Hematopoietic multipotent progenitor cell treated with erythropoietin and hydrocortisone succinate and interleukin-3 and kit ligand, for 4 days (in vitro differentiated cells): ENCODE measurements around the gene TMED1.
"Not testable (repeated sequence)": the region's sequence is repeated elsewhere in the genome, so short reads cannot be mapped to it uniquely, and the experiment has no call there.

ENCODE experiments used
- DNase-seq: peaks from one replicate; pipeline ENCODE4 v3.0.0-alpha.2; 2015

The TMED1 gene

DNA sequence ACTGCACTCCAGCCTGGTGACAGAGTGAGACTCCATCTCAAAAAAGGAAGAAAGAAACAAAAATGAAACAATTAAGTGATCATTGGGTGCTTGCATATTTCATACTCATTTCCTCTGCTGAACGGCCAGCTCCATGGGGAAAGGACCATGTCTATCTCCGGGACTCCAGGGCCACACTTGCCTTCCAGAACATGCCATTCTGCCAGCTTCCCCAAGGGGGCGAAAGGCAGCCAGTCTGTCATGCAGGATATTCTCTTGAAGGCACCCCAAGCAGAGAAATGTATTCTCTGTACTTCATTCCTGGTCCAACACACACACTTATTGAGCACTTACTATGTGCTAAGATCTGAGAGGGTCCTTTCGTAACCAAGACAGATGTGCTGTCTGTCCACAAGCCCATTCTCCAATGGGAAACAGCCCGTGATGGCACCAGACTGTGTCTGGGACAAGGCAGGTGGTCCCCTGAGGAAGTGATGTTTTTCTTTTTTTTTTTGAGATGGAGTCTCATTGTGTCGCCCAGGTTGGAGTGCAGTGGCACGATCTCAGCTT is 25.2 kb upstream of the TMED1 start:
- DNase-seq: peak; percentile 66

DNA sequence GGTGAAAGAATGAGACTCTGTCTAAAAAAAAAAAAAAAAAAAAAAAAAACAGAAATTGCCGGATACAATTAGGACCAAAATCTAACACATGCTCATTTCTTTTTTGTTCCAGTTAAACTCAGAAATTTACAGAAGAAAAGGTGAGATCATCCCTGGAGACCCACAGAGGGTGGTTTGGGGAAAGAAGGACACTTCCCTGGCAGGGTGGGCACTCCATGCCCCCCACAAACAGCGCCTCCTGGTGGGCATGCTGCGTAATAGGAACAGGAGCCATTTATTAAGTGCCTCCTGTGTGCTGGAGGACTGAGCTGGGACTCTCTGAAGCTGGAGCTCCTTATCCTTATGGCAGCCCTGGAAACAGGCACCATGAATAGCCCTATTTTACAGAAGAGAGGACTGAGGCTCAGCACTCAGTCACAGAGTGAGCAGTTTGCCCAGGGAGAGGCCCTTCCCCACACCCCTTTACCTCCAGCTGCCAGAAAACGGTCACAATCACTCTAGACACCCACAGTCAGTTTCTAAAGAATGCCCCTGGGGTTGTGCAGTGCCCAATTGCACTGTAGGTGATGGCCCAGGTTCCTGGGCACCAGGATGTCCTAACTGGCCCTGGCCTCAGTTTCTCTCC is 22.3 kb upstream of the TMED1 start:
- DNase-seq: peak; percentile 60

DNA sequence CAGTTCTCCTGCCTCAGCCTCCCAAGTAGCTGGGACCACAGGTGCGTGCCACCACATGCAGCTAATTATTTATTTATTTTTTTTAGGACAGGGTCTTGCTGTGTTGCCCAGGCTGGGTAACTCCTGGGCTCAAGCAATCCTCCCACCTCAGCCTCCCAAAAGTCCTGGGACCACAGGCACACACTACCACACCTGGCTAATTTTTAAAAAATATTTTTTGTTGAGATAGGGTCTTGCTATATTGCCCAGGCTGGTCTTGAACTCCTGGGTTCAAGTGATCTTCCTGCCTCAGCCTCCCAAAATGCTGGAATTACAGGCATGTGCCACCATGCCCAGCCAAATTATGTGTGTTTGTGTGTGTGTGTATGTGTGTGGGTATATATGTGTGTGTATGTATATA is 20.9 kb upstream of the TMED1 start:
- DNase-seq: not testable (repeated sequence)

DNA sequence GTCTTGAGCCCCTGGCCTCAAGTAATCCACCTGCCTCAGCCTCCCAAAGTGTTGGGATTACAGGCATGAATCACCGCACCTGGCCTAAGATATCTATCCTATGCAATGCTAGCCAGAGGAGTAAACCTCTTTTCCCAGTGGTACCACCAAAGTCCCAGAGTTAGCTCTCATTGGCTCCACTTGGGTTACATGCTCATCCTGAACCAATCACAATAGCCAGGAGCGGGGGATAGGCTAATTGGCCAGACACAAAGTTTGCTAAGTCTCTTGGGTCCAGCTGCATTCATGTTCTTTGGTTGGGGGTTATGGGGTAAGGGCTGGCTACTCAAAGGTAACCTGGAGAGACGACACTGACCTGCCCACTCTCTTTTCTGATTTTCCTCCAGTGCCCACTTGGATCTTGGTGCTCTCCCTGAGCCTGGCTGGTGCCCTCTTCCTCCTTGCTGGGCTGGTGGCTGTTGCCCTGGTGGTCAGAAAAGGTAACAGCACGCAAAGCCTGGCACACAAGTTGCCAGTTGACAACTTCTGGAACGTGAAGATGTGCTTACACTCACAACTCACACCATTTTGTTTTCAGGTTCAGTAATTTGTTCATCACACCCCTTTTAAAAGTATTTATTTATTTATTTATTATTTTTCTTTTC is 20.0 kb upstream of the TMED1 start:
- peak; percentile 73 for DNase-seq

DNA sequence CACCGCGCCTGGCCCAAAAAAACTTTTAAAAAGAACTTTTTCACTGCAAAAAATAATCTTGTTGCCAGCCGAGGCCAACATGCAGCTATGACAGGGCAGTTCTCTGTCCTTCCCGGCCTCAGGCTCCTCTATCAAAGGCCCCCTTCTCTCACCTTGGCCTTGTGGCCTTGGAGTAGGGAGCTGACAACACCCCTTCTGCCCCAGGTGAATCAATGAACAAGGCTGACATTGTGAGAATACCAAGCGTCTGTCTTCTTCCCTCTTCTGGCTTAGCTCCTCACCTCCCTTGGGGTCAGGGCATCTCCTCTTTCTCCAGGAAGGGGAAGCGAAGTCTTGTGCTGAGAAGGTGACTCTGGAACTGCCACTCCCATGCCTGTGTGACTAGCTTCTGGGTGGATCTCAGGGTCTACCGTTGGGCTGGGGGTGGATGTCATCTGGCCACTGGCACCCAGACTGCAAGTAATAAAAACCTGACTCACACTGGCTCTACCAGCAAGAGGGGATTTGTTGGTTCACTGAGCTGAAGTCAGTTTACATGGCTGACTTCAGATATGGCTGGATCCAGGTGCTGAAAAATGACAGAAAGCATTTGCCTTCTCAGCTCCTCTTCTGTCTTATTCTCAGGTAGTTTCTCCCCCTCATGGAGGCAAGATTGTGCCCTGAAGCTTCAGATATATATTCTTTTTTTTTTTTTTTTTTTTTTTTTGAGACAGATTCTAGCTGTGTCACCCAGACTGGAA is 18.5 kb upstream of the TMED1 start:
- no peak for DNase-seq

DNA sequence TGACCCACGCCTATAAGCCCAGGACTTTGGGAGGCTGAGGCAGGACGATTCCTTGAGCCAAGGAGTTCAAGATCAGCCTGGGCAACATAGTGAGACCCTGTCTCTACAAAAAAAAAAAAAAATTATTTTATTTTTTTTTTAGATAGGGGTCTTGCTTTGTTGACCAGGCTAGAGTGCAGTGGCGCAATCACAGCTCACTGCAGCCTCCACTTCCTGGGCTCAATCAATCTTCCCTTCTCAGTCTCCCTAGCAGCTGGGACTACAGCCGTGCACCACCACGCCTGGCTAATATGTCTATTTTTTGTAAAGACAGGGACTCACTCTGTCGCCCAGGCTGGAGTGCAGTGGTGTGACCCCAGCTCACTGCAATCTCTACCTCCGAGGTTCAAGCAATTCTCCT is 16.9 kb upstream of the TMED1 start:
- DNase-seq: no peak

DNA sequence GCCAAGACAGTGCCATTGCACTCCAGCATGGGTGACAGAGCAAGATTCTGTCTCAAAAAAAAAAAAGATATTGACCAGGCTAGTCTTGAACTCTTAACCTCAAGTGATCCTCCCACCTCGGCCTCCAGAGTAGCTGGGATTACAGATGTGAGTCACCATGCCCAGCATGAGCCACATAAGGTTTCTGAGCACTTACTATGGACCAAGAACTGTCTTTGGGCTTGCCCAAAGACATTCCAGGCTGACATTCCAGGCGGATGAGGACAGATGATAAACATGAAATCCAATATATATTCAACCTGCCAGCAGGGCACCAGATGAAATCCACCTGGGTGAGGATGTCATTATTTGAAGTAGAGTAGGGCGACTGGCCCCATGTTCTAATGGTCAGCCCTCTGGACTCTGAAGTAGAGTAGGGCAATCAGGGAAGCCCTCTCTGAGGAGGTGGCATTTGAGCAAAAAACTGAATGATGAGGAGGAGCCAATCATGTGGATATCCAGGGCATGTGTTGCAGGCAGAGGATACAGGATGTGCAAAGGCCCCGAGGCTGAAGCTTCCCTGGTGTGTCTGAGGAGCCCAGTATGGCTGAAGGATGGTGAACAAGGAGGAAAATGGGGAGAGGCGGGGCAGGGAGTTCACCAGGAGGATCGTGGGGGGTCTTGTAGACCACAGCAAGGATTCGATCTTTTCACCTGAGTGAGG is 16.2 kb upstream of the TMED1 start:
- DNase-seq: no peak

DNA sequence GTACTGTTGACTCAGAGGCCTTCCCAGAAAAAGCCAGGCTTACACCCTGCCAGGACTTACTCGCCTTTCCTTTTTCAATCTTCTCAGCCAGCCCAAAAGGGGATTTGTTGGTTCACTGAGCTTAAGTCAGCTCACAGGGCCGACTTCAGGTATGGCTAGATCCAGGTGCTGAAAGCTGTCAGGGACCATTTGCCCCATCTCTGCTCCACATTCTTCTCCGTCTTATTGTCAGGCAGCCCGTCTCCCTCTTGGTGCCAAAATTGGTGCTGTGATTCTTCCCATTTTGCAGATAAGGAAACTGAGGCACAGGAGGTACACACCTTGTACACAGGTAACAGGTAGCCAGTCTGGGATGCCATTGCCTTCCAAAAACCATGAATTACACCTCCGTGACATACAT is 14.6 kb upstream of the TMED1 start:
- no peak for DNase-seq

DNA sequence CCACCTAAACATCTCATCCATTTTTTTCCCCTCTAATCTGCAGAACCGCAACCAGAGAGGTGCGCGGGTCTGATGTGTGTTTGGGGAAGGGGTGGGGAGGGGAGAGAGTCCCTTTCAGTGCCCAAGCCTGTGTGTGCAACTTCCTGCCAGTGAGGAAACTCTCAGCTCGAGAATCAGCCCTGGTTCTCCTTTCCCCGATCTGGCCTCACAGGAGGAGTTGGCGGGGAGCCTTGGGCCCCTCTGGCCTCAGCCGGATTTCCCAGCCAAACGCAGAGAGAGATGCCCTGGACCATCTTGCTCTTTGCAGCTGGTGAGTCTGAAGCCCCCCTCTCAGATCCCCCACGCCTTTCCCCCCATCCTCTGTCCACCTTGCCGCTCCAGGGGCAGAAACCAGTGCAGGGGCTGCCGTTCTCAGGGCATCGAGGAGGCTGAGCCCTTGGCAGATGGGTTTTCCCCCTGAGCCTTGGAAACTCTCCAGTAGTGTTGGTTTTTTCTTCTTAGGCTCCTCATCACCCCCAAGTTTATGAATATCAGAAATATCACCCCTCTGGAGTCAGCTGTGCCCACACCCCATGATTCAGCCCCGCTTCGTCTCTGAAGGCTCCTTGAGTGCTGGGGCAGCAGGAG is 12.3 kb upstream of the TMED1 start, which contains the start of gene C19orf38:
Gene C19orf38 (plus strand): TSS at position 186 of the 627 bp plus-strand sequence. CDS start 94 bp downstream, at position 280.
- DNase-seq: peak; percentile 76

DNA sequence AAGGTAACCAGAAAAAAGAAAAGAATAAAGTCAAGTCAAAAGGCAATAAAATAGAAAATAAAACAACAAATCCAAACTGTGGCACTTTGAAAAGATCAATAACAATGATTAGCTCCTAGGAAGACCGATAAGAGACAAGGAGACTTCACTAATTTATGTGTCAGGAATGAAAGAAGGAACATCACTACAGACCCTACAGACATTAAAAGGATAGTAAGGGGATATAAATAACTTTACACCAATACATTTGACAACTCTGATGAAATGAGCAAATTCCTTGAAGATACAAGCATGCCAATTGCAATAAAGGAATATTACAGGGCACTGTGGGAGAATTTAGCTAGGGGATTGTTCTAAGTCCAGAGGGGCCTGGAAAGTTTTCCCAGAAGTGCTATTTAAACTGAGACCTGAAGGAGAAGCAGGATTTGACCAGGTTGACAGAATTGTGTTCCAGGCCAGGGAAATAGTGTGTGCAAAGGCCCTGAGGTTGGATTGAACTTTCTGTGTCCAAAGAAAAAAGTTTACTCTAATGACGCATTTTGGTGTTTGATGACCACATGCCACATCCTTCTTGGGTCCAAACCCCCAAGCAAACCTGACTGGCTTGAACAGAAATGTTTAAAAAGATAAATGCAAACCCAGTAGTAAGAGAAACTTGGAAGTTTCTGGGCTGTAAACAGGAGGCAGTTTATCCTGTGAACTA is 10.6 kb upstream of the TMED1 start:
- DNase-seq: no peak

DNA sequence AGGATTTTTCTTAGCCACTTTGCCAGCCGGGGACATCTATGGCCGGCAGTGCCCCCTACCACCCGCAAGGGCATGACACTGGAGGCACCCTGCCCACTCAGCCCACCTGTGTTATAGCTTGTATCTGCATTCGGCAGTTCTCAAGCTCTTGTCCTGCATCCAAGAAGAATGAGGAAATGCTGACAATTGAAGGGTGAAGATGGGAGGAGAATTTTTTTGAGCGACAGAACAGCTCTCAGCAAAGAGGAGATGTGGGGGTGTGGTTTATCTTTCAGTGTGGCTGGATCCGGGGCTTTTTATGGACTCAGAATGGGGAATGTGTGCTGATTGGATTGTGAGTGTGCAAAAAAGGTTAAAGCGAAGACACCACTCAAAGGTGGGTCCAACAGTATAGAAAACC is 6.8 kb upstream of the TMED1 start:
- DNase-seq: no peak

DNA sequence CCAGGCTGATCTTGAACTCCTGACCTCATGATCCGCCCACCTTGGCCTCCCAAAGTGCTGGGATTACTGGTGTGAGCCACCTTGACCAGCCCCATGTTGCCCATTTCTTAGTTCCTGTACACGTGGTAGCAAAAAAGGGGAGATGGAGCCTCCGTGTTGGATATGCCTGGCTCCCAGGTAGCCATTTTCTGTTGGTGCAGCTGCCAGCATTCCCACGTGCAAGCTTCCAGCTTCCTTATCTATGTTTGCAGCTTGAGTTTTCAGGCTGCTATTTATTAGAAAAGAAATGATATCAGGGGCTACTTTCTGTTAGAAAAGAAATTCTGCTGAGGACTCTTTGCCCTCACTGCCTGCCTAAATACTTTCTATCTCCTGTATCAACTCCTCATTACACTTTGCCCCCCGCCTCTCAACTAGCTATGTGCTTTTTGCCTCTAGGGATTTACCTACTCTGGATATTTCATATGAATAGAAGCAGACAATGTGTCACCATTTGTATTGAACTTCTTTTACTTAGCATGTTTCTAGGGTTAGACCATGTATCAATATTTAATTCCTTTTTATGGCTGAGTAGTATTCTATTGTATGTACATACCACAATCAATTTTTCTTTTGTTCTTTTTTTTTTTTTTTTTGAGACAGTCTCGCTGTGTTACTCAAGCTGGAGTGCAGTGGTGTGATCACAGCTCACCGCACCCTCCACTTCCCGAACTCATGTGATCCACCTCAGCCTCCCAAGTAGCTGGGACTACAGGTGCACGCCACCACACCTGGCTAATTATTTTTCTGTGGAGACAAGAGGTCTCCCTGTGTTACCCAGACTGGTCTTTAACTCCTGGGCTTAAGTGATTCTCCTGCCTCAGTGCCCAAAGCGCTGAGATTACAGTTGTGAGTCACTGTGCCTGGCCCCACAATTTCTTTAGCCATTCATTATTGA is 3.4 kb upstream of the TMED1 start:
- DNase-seq: peak; percentile 85

DNA sequence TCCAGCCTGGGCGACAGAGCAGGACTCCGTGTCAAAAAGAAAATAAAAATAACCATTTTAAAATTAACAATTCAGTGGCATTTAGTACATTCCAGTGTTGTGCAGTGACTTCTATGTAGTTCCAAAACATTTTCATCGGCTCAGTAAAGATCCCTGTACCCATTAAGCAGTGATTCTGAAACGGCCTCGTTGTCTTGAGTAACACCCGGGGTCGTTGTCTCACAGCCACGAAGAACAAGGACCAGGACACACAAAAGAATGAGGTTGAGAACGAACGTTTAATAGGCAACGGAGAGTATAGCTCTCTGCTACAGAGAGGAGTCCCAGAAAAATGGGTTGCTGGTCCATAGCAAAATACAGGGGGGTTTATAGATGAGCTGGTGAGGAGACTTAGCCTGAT is 2.4 kb upstream of the TMED1 start:
- no peak for DNase-seq

DNA sequence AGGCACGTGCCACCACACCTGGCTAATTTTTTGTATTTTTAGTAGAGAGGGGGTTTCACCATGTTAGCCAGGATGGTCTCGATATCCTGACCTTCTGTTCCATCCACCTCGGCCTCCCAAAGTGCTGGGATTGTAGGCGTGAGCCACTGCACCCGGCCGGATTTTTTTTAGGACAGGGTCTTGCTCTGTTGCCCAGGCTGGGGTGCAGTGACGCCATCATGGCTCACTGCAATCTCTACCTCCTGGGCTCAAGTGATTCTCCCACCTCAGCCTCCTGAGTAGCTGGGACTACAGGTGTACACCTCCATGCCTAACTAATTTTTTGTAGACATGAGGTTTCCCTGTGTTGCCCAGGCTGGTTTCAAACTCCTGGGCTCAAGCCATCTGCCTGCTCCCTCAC is 1.6 kb upstream of the TMED1 start:
- not testable (repeated sequence) for DNase-seq

DNA sequence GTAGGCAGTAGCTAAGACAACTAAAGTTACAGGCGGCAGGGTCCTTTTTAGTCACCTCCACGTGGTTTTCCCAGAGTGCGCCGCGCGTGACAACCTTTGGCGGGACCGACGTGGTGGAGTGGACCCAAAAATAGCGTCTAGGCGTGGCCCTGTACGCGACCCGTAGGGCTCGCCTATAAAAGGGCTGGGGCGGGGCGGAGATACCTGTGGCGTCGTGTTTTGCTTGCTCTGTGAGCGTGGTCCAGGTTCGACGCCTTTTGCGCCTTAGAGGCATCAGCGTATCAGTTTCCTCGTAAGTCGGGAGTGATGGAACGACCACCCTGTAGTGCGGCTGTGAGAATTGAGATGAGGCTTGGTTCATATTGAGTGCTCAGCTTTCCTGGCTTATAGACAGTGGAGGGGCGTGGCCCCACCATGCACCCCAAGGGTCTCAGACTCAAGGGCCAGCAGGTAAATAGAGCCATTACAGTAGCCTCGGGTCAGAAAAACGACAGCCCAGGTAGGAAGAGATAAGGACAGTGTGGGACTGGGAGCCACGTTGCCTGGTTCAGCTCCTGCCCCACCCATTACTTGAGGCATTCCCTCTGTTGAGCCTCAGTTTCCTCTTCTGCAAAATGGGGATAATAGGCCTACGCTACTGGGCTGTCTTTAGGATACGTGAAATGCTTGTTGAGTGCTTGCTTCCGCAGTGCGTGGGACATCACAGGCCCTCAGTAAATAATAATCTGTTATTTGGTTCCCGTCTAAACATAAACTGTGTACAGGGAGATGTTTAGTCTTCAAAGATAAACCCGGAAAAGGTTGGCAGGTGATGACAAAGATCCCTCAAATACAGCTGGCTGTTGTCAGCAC is 693 bp upstream of the TMED1 start:
- peak; percentile 96 for DNase-seq

DNA sequence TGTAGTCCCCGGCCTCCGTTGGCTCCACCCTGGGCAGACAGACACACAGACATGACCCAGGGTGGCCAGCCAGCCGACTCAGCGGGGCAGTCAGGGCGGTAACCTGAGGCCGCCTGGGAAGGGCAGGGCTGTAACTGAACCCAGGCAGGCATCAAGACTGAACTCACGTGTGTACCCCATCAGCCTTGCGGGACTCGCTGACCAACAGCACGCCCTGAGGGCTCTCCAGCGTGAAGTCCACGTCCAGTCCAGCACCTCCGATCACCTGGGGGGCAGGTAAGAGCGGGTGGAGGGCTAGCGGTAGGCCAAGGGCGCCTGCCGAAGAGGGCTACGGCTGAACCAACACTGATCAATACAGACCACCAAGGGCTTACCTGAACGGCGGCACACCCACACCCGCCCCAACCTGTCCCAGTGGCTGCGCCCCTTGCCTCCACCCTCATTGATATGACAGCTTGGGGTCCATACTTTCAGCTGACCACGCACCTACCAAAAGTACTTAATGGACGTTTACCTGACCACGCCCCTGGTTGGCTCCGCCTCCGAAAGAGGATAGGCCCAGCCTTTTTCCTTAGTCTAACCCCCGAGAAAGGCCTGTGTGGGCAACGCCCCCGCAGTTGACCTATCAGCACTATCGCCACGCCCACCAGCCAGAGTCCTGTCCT is 791 bp downstream of the TMED1 start:
- peak; percentile 100 for DNase-seq

DNA sequence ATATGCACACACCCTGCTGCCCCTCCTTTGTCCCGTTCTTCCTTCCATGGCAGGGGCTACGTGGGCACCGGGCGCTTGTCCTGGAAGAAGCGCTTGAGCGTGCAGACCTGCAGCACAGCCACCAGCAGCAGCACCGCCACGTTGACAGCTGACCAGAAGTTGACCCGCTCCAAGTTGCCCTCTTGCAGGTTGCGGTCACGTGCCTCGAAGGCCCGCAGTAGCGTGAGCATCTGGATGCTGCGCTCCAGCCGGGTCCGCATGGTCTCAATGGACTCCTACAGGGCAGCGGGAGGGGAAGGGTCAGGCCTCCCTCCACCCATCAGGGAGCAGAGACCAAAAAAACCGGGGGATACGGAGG is 3.1 kb downstream of the TMED1 start:
- DNase-seq: no peak

DNA sequence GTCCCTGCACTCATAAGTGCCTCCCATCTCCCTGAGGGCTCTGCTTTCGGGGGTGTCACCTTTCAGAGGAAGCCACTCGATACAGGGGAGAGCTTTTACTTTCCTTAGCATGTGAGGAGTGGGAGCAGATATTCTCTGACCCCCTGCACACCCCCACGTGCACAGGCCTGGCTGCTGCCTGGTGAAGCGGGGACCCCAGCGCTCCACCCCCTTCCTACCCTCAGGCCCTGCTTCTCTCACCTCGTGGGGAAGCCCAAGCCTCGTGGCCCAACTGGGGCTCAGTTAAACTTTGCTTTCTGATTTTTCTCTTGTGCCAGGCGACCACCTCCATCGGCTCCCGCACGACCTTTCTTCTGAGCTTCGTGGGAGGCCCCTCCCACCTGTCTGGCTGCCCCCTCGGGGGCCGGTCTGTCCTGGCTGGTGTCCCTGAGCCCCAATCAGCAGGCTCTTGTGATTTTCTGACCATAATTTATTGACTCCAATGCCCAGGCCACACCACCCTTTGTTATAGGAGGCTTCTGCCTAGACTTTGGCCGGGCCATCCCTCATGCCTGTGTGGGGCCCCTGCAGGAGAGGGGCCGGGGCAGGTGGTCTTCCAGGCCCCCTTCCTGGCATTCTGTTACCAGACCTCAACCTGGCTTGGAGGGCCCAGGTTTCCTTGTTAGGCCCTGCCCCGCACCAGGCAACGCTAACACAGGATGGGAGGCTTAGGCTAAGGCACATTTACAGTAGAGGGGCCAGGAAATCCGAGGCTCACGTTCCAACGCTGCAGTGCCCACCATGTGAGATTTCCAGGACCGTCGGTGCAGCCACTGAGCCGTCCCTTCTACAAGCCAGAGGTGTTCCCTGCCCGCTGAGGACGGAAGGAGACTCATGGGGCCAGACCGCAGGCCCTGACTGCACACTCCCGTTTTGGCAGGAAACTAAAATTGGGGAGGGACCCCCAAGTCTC is 3.7 kb downstream of the TMED1 start:
- no peak for DNase-seq
